HG03575 (cell line): ENCODE results near the gene WDTC1.

ENCODE experiments used
- ATAC-seq: cut with Tn5 transposase; IDR thresholded peaks from one replicate; pipeline ENCODE4 v1.9.1; 2021; ENCODE audit not compliant: unreplicated experiment, insufficient number of reproducible peaks, low FRiP score; ENCODE audit errors: extremely low read depth

WDTC1 gene

DNA sequence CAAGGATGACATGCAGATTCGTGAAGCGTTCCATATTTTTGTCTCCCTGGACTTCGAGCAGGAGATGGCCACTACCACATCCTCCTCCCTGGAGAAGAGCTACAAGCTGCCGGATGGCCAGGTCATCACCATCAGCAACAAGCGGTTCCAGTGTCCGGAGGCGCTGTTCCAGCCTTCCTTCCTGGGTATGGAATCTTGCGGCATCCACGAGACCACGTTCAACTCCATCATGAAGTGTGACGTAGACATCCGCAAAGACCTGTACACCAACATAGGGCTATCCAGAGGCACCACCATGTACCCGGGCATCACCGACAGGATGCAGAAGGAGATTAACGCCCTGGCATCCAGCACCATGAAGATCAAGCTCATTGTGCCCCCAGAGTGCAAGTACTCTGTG, 90.9 kb downstream of the WDTC1 start:
- ATAC-seq: no peak

- ATAC-seq: no peak
These were observed 93.5 kb downstream of the WDTC1 start for GRCh38 chr1:27327964-27328363.

DNA sequence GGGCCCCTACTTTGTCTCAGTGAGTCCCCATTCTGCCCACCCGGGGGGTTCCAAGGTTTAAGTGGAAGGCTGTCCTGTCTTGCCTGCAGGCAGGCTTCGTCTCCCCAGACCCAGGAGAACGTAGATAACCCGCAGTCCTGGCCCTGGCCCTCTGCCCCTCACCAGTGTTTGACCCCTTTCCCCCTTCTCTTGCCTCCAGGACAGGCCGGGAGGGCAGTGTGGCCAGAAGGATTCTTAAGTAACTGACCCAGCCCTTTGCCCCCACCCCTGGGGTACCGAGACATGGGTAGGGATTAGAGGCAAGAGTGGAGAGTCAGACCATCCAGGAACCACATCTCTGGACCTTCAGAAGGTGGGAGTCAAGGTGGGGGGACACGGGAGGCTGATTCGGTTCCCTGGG, 96.4 kb downstream of the WDTC1 start:
- no peak for ATAC-seq

DNA sequence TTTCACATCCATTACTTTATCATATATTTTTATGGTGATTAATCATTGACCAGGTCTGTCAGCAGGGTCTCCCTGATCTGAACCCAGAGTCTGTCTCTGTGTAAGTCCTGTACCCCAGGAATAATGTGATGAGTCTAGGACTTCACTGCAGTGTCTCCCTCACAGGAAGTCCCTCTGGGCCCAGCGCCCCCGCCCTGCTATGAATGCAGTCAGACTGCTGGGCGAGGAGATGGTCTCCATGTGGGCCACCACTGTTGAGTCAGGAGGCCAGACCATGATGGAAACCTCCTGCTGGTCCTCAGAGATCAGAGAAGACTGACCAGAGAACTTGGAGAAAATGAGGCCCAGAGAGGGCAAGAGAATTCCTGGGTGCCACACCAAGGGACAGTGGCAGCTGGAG, 97.0 kb downstream of the WDTC1 start:
- ATAC-seq: no peak

GRCh38 chr1:27331922-27332321, 97.5 kb downstream of the WDTC1 start:
- no peak for ATAC-seq

DNA sequence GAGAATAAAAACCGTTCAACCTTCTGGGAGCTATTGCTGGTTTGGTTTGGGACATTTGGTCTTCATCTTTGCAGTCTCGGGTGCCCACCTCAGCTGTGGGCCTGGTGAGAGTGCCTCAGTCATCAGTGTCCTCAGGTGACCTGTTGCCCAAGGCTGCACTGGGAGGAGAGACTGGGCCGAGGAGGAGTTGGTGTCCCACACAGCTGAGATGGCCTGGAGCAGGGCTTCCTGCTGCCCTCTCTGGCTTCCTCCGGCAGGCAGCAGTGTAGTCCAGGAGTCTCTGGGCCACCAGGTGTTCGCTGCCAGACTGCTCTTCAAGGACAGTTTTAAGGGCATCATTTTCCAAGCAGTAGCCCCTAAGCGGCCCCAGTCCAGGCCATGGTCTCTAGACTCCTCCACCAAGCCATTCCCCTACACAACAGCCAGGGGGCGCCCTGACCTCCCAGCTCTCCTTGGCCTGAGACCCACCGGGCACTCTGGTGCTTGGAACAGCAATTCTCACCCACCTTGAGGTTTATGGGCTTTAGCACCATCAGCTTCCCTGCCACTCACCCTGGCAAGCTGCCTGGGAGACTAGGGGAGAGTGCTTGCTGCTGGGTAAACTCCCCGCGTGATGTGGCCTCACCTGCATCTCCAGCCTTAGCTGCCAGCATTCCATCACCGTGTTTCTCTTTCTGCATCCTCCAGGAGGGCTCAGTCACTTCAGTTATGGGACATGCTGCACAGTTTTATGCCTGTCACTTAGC, 98.3 kb downstream of the WDTC1 start:
- no peak for ATAC-seq

DNA sequence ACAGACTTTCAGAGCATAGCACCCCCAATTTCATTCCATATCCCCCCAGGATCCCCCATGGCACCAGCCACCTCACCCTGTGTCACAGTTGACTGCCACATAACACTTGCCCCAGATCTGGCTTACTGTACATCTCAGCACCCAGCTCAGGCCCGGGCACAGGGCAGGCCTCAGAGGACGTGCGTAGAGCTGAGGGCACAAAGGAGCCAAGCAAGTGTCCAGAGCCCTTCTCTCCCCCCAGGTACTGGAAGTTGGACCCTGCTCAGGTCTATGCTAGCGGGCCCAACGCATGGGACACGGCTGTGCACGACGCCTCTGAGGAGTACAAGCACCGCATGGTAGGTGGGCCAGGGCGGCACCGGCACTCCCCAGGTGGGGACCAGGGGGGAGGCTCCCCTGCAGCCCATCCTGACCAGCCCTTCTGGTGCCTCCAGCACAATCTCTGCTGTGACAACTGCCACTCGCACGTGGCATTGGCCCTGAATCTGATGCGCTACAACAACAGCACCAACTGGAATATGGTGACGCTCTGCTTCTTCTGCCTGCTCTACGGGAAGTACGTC, 99.4 kb downstream of the WDTC1 start:
- ATAC-seq: no peak

DNA sequence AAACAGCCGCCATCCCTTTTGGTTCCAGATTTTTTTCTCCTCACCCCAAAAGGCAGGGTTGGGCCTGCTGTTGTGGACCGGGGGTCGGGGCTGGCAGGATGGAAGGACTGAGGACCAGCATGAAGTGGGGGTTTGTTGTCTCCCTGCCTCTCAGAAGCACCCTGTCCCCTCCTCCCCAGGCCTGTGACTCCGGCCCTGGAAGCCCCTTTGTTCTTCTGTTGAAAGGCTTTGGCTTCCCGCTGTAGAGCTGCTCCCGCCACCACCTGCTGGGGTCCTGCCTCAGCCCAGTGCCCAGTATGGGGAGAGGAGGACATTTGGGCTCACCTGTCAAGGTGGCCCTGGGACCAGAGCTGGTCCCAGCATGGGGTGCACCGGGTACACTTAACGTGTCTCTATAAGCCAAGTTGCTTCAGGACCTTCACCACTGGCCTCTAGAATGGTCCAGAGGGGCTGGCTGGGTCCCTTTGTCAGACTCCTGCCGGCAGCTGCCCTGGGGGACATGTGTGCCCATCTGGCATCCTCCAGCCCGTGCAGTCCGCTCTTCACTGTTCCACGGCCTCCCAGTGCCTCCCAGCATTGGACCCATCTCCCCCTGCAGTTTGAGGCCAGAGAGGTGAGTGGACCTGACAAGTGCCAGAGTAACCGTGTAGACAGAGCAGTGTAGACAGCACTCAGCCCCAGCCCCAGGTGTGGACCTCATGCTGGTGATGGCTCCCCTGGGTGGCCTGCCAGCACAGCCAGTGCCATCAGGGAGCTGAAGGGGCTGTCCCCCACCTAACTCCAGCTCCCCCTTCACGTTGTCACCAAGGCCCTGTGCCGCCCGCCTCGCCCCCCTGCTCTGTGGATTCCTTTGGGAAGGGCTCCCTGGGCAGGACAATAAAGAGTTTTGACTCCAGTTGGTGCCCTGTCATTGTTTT, 101.3 kb downstream of the WDTC1 start:
- no peak for ATAC-seq

GRCh38 chr1:27336756-27337155, 102.3 kb downstream of the WDTC1 start:
- ATAC-seq: no peak

GRCh38 chr1:27338751-27339150, 104.3 kb downstream of the WDTC1 start:
- ATAC-seq: no peak

DNA sequence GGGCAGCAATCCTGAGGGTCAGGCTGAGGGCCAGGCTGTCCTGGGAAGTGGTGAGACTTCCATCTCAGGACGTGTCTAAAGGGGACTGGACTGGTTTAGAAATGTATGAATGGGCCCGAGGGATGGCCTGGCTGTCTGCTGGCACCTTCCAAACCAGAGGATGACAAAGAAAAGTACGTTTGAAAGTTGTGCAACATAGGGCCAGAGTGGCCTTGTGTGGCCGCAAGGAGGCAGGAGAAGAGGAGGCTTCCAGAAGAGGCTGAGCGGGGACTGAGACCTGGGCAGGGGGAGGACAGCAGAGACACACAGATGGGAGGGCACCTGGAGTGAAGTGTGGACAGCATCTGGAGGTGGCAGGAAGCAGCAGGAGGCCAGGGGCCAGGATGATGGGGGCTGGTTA, 104.8 kb downstream of the WDTC1 start:
- ATAC-seq: no peak

GRCh38 chr1:27341525-27342252, 107.3 kb downstream of the WDTC1 start, which contains the start of gene SYTL1:
Gene SYTL1 (plus strand): TSS chr1:27342022. CDS start chr1:27345335, 3,313 bp downstream.
- no peak for ATAC-seq

DNA sequence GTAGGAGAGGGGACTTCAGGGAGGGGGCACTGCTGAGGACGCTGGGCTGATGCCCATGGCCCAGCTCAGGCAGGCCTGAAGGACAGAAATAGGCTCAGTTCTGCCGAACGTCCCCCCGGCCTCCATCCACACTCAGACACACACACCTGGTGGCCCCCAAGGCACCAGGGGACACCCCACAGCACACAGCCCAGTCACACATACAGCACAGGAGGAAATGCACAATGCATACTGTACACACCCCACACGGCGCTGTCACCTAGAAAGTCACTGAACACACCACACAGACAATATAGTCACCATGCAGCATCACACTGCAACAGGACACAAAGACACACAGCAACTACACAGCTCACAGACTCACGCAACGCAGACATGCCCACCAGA, 108.0 kb downstream of the WDTC1 start:
- no peak for ATAC-seq

GRCh38 chr1:27342778-27343638, 108.6 kb downstream of the WDTC1 start:
- ATAC-seq: no peak

DNA sequence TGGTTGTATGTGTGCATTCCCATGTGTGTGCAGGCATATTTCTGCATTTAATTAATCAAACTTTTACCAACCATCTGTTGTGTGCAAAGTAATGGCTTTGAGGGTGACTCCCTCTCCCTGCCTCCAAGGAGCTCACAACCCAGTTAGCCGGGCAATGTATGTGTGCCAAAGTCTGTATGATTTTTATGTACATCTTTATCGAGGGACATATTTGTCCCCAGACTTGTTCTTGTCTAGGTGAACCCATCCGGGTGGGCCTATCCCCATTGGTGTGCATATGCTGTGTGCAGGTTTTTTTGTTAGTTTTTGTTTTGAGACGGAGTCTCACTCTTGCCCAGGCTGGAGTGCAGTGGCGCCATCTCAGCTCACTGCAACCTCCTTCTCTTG, 109.2 kb downstream of the WDTC1 start:
- no peak for ATAC-seq

- ATAC-seq: no peak
These were observed 110.8 kb downstream of the WDTC1 start for GRCh38 chr1:27345272-27345671.

DNA sequence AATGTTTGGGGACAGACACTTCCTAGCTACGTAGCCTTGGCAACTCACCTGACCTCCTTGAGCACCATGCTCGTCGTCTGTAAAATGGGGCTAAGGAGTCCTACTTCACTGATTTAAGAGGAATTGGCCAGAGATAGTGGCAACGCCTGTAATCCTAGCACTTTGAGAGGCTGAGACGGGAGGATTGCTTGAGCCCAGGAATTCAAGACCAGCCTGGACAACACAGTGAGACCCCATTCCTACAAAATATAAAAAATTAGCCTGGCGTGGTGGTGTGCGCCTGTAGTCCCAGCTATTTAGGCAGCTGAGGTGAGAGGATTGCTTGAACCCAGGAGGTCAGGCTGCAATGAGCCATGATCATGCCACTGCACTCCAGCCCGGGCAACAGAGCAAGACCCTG, 111.9 kb downstream of the WDTC1 start:
- no peak for ATAC-seq

DNA sequence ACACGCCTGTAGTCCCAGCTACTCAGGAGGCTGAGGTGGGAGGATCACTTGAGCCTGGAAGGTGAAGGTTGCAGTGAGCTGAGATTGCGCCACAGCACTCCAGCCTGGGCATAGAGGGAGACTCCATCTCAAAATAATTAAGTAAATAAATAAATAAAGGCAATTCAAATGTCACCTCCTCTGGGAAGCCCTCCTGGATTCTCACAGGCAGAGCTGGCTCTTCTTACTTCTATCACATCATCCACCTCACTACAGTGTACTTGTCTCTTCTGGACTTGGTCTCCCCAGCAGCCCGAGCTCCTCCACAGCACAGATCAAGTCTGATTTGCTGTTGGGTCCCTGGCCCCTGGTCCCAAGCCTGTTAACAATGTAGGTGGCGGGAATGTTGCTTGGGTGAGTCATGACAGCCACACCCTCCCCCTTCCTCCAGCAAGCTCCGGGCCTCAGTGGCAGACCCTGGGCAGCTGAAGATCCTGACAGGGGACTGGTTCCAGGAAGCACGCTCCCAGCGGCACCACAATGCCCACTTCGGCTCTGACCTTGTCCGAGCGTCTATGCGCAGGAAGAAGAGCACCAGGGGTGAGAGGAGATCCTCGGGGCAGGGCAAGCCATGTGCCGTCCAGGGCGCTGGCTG, 112.7 kb downstream of the WDTC1 start:
- no peak for ATAC-seq
